ENCODE data around the gene UBE3C.

The UBE3C gene

DNA sequence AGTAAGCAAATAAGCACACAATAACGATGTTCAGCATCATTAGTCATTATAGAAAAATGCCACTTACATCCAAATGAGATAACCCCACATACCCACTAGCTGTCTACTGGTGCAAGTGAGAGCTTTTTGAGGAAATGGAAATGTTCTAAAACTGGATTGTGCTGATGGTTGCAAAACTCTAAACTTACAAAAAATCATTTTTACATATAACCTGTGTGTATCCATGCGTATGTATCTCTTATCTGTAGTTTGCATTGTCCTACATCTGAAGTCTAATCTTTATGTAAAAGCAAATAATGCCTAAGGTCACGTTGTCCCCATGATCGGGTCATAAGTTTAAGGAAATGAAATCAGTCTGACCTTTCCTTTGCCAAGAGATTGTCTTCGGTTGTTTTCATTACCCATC lies 116.5 kb downstream of the UBE3C start:
- DNase-seq: no peak
- in situ Hi-C loops (cut with HindIII; ENCODE audit: low pct_ligation_motif_present, low sequenced_read_pairs): no loop called here
- no peaks in the 10 kb centered on the region for H3K27me3 ChIP-seq (replicated peaks)
- H3K27ac ChIP-seq: no peak overlapping the region
- TF ChIP-seq, protein P1, sequence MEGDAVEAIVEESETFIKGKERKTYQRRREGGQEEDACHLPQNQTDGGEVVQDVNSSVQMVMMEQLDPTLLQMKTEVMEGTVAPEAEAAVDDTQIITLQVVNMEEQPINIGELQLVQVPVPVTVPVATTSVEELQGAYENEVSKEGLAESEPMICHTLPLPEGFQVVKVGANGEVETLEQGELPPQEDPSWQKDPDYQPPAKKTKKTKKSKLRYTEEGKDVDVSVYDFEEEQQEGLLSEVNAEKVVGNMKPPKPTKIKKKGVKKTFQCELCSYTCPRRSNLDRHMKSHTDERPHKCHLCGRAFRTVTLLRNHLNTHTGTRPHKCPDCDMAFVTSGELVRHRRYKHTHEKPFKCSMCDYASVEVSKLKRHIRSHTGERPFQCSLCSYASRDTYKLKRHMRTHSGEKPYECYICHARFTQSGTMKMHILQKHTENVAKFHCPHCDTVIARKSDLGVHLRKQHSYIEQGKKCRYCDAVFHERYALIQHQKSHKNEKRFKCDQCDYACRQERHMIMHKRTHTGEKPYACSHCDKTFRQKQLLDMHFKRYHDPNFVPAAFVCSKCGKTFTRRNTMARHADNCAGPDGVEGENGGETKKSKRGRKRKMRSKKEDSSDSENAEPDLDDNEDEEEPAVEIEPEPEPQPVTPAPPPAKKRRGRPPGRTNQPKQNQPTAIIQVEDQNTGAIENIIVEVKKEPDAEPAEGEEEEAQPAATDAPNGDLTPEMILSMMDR (IDR thresholded peaks at IDR 0.05; ENCODE audit: low read depth, low read length, missing control alignments): no peak
- no peak overlapping the region for H3K4me3 ChIP-seq (ENCODE audit: low read depth, low read length)
- H3K36me3 ChIP-seq (replicated peaks): peaks cover 51% of the 10 kb centered on the region

DNA sequence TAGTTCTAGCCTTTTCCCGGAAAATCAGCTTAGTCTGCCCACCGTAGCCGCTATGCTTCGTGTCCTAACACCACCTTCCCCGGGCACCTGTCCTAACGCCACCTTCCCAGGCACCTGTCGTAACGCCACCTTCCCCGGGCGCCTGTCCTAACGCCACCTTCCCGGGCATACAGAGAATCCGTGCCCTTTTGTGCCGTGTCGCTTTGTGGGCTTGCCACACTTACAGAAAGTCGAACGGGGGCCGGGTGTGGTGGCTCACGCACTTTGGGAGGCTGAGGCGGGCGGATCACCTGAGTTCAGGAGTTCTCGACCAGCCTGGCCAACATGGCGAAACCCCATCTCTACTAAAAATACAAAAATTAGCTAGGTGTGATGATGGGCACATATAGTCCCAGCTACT lies 124.4 kb downstream of the UBE3C start:
- H3K36me3 ChIP-seq (replicated peaks): peaks cover 45% of the 10 kb centered on the region

DNA sequence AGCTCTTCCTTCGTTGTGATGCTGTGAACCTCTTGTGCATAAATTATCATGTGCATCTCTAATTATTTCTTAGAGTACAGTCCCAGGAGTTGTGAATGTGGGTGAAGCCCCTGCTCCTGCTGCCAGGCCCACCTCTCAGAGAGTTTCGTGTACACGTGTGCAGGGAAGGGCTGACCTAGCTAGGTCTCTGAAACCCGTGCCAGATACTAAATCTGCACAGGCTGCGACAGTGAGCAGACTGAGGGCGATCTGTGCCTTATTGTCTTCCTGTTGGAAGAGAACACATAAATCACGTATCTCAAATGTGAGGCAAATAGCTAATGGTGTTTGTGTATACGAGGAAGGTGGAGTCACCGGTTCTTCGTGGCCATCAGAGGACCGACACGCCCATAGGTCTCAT lies 126.3 kb downstream of the UBE3C start:
- in situ Hi-C loops (cut with HindIII; ENCODE audit: low pct_ligation_motif_present, low sequenced_read_pairs): loop anchor here (10.0 kb wide), 1 partner anchor 80 kb away; no protein-coding TSS in a partner anchor
- Histone ChIP-seq H3K36me3 (replicated peaks) (peaks cover 37% of the 10 kb centered on the region), H3K27me3 (replicated peaks) (no peaks in the 10 kb centered on the region), H3K4me3 (ENCODE audit: low read depth, low read length) (no peak overlapping the region), H3K27ac (no peak overlapping the region)
- TF ChIP-seq, protein P1 (IDR thresholded peaks at IDR 0.05; ENCODE audit: low read depth, low read length, missing control alignments): no peak
- no peak for DNase-seq

More for the DNA sequence above, 124.4 kb downstream of the UBE3C start:
- Histone ChIP-seq H3K27ac (no peak overlapping the region), H3K27me3 (replicated peaks) (no peaks in the 10 kb centered on the region), H3K4me3 (ENCODE audit: low read depth, low read length) (no peak overlapping the region)
- TF ChIP-seq, protein P1 (IDR thresholded peaks at IDR 0.05; ENCODE audit: low read depth, low read length, missing control alignments): no peak
- in situ Hi-C loops (cut with HindIII; ENCODE audit: low pct_ligation_motif_present, low sequenced_read_pairs): loop anchor here (10.0 kb wide), 1 partner anchor 82 kb away; no protein-coding TSS in a partner anchor
- DNase-seq: no peak

DNA sequence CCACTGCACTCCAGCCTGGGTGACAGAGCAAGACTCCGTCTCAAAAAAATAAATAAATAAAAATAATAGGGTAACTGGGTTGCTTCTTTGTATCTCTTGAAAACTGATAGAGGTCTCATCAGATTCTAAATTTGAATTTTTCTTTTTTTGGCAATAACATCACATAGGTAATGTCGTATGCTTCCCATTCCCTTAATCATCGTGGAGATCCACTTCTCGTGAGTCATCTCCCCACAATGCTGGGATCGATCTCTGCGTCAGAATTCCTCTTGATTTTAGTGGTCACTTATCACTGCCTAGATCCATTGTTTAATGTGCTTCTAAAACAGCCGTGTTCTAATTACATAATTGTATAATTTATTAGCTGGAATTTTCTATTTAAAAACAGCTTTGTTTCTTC lies 127.5 kb downstream of the UBE3C start:
- Histone ChIP-seq H3K36me3 (replicated peaks) (peaks cover 38% of the 10 kb centered on the region), H3K4me3 (ENCODE audit: low read depth, low read length) (no peak overlapping the region), H3K27me3 (replicated peaks) (no peaks in the 10 kb centered on the region), H3K27ac (no peak overlapping the region)
- no peak for DNase-seq
- in situ Hi-C loops (cut with HindIII; ENCODE audit: low pct_ligation_motif_present, low sequenced_read_pairs): loop anchor here (10.0 kb wide), 1 partner anchor 79 kb away; no protein-coding TSS in a partner anchor
- TF ChIP-seq, protein P1 (IDR thresholded peaks at IDR 0.05; ENCODE audit: low read depth, low read length, missing control alignments): no peak

DNA sequence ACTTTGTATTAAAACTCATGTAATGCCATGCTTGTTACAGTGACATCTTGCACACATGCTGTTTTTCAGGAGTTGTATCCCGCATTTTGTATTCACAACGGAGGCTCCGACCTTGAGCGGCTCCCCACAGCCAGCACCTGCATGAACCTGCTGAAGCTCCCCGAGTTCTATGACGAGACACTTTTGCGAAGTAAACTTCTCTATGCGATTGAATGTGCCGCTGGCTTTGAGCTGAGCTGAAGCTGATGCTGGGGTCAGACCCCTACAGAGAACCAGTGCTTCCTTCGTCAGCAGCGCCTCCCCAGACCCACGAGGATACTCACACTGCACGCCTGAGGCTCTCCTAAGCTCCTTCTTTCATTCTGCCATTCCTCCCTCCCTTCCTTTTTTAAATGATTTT lies 128.8 kb downstream of the UBE3C start:
- no peak for DNase-seq
- Histone ChIP-seq H3K4me3 (ENCODE audit: low read depth, low read length) (no peak overlapping the region), H3K36me3 (replicated peaks) (peaks cover 42% of the 10 kb centered on the region), H3K27me3 (replicated peaks) (no peaks in the 10 kb centered on the region), H3K27ac (no peak overlapping the region)
- TF ChIP-seq, protein P1 (IDR thresholded peaks at IDR 0.05; ENCODE audit: low read depth, low read length, missing control alignments): no peak
- in situ Hi-C loops (cut with HindIII; ENCODE audit: low pct_ligation_motif_present, low sequenced_read_pairs): loop anchor here (10.0 kb wide), 1 partner anchor 77 kb away; no protein-coding TSS in a partner anchor

DNA sequence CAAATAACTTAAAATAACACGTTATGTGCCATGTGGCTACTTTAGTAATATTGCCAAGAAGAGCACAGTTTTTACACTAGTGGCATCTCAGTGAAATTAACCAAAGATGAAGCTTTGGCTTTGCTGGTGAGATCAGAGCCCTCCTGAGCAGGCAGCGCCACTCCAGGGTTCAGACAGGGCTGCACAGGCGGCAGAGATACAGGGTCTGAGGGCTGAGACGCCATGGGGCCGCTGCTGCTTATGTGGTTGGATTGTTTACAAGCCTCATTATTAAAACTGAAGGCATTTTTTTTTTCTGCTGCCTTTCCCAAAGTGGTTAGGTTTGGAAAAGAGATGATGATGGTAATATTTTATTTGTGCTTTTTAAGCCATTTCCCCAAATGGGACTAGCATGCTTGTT lies 129.2 kb downstream of the UBE3C start:
- DNase-seq: no peak
- peaks cover 44% of the 10 kb centered on the region for H3K36me3 ChIP-seq (replicated peaks)
- H3K27ac ChIP-seq: no peak overlapping the region
- in situ Hi-C loops (cut with HindIII; ENCODE audit: low pct_ligation_motif_present, low sequenced_read_pairs): loop anchor here (10.0 kb wide), 1 partner anchor 77 kb away; no protein-coding TSS in a partner anchor
- TF ChIP-seq, protein P1 (IDR thresholded peaks at IDR 0.05; ENCODE audit: low read depth, low read length, missing control alignments): no peak
- no peak overlapping the region for H3K4me3 ChIP-seq (ENCODE audit: low read depth, low read length)
- no peaks in the 10 kb centered on the region for H3K27me3 ChIP-seq (replicated peaks)
